Esophagus muscularis mucosa (tissue), 3 donors: ENCODE results near the gene RHBDD1.

Source experiments
- POLR2A ChIP-seq: fragments of 450-650 bp; IDR thresholded peaks from one replicate; pipeline ENCODE4 v1.6.1; 2017; ENCODE audit warnings: antibody characterized with exemption, moderate library complexity, mild to moderate bottlenecking, low read depth
- TF ChIP-seq, protein P1 (sequence below), 3 experiments: fragments of 200-600 bp in 2 of 3; fragments of 450-650 bp in 1 of 3; sonication (generic) in 2 of 3; IDR thresholded peaks; one replicate each; pipeline ENCODE4 v1.5.1; 2017 to 2019; ENCODE audit warnings: antibody characterized with exemption in 3 of 3, mild to moderate bottlenecking in 2 of 3, moderate library complexity in 1 of 3

DNA sequence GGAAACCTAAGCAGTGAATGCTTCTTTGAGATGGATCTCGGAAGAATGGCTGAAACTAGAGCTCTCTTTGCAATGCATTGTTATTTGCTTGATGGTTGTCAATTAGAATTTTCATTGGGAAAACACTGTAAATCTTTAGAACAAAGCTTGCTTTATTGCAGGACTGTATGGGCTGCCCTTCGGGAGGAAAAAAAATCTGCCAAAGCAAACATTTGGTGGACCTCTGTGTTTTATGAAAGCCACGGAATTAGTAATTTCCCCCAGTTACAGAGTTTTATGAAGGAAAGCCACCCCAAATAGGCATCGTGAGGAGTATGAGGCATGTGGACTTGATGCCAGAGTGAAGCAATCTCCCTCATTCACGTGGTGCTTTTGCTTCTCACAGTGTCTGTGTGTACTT is 33.5 kb downstream of the RHBDD1 start:
- no peak for TF ChIP-seq POLR2A
- TF ChIP-seq, protein P1, sequence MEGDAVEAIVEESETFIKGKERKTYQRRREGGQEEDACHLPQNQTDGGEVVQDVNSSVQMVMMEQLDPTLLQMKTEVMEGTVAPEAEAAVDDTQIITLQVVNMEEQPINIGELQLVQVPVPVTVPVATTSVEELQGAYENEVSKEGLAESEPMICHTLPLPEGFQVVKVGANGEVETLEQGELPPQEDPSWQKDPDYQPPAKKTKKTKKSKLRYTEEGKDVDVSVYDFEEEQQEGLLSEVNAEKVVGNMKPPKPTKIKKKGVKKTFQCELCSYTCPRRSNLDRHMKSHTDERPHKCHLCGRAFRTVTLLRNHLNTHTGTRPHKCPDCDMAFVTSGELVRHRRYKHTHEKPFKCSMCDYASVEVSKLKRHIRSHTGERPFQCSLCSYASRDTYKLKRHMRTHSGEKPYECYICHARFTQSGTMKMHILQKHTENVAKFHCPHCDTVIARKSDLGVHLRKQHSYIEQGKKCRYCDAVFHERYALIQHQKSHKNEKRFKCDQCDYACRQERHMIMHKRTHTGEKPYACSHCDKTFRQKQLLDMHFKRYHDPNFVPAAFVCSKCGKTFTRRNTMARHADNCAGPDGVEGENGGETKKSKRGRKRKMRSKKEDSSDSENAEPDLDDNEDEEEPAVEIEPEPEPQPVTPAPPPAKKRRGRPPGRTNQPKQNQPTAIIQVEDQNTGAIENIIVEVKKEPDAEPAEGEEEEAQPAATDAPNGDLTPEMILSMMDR (IDR thresholded peaks at IDR 0.05): no peak
